DMS53 treated with DMSO at 0.1 percent for 48 hours (cell line): Measurements from ENCODE around the gene LAPTM5.
A peak's percentile ranks its signal among the peaks of the same experiment; 100 is the strongest.

Experiments
- DNase-seq: peaks from one replicate; lab custom pipeline; 2025; ENCODE audit not compliant: unreplicated experiment; lab: John Stamatoyannopoulos, UW

The LAPTM5 gene

GRCh38 chr1:30745156-30745833 lies 12.3 kb downstream of the LAPTM5 start:
- no peak for DNase-seq

GRCh38 chr1:30744060-30744756 lies 13.4 kb downstream of the LAPTM5 start:
- no peak for DNase-seq

DNA sequence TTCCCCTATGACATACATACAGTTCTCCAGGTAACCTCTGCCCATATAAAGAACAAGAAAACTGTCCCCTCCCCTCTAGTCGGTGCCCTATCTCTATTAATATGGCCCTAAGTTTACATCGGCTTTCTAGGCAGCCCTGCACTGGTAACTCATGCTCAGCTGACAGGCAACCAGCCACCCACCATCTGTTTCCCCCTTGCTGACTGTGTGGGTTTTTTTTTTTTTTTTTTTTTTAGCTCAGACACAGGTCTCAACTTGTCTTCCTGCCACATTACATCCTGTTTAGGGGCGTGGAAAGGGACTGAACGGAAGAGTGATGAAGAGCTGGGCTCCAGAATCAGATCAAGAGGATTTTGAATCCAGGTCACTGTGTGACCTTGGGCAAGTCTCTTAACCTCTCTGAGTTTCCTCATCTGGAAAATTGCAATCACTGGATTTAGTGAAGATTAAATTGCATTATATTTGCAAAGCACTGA lies 14.0 kb downstream of the LAPTM5 start:
- no peak for DNase-seq

GRCh38 chr1:30742963-30743559 lies 14.5 kb downstream of the LAPTM5 start:
- no peak for DNase-seq

DNA sequence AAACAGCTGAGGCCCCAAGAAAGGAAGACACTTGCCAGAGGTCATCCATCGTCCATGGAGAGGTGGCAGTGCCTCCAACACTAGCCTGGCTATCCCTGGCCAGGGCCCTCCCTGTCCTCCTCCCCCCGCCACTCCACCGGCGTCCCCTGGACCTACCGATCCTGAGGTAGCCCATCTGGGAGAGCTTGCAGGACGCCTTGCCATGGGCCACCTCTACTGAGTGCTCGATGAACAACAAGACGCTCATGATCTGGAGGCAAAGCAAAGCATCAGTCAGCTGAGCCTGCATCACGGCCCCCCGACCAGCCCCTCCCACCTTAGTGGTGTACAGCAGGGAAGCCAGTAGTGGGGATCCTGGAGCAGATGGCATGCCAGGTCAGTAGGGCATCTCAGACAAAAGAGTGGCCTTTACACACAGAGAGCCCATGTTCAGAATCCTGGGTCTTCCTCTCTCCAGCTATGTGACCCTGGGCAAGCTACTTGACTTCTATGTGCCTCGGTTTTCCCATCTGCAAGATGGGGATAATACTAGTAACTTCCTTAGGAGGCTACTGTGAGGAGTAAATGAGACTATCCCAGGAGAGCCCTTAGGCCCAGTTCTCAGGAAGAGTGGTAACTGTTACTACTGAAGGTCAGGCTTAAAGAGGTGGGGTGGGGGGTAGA lies 15.1 kb downstream of the LAPTM5 start:
- no peak for DNase-seq

DNA sequence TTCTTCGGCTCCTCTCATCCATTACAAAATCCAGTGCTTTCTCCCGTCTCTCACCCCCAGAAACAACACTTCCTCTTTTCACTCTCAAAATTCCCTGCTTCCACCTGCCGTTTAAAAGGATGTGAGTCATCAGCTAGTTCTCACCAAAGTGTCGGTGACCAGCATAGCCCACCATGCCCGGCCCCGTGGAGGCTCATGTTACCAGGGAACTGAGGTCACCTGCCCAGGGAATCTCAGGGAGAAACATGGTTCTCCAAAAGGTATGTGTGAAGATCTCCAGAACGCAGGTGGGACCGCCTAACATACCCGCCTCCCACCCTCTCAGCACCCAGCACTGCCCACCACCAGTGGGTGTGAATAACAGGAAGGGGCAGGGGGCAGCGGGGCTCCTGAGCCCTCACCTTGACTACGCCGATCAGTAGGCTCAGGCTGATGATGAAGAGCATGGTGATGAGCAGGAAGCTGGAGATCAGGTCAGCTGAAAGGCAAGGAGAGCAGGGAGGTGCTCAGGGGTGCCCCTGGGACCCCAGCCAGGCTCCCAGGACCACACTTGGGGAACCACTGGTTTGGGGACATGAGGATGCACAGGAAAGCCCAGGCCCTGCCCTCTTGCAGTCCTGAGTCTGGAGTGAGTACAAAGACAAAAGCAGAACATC lies 16.2 kb downstream of the LAPTM5 start:
- peak; percentile 31 for DNase-seq

DNA sequence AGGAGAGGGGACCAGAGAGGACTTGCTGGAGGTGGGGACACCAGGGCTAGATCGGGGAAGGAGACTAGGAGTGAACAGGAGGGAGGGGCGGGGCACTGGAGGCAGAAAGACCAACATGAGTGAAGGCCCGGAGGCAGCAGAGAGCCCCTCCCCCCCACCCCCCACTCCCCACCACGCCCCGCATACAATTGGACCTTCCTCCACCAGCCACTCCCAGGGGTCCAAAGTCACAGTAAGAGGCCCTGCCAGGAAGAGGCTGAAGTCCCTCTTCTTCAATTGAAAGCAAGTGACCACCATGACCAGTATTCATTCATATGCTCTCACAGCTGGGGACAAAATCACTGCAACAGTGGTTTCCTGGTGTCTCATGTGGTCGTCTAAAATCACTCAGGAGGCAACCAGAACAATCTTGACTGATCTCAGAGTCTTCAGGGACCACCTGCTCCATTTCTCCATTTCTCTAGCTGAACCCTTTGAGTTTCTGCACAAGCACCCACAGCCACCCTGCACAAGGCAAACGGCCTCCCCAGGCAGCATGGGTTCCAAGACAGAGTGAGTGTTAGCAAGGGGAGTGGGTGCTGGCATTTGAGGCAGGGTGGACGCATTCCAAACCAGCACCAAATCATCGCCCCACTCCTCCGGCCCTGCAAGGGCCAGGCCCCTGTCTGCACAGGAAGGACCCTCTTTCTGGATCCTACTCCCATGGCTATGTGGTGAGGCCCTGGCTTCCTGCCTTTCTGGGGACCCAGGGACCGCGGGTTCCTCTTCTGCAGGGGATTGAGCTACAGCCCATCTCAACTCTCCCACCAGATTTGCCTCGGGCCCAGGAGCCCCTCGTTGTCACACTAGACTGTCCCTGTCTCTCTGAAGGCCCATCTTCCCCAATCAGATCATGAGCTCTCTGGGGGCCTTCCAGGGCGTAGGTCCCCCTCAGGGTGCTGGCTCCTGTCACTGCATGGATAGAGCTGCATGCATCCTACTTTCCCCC lies 17.0 kb downstream of the LAPTM5 start:
- no peak for DNase-seq

DNA sequence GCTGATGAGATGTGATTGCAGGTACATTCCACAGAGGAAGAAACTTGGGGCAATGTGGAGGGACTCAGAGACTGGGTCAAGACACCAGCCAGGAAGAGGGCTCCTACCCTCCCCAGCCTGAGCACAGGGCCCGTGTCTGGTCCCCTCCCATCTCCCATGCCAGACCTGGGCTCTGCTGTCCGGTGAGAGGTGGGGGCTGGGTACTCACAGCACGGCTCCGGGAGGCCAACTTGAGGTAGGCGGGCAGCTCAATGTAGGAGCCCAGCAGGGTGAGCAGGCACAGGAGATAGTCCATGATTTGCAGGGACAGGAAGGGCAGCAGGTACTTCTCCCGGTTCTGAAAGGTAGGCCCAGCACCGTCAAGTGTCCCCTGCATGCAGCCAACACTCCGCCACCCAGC lies 18.0 kb downstream of the LAPTM5 start:
- no peak for DNase-seq

DNA sequence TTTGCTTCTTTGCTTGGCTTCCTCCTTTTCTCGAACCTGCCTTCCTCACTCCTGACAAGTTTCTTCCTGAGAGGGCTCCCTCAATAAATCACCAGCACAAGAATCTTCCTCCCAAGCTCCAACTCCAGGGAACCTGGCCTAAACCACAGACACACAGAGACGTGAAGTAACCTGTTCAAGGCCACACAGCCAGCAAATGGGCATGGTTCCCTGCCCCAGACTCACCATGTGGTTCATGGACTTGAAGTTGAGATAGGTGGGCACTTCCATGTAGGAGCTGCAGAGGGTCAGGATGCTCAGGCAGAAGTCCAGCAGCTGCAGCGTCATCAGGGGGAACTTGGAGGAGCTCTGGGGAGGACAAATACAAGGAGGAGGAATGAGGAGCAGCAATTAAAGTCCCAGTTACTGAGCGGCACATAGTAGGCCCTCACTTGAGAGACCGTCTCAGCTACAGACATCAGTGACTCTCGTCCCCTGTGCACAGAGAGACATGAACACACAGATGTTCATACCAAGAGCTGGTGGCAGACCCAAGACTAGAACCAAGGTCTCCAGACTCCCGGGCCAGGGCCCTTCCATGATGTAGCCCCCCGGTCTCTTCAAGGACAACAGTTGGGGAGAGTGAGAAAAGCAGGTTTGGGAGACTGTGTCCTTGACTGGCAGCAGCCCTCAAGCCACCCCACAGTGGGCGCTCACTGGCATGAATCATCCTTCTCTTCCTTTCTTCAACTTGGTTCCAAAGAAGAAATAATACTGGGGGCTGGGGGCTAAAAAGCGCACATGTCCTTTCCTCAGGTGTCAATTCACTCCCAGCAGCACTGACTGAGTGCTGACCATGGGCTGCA lies 18.6 kb downstream of the LAPTM5 start:
- DNase-seq, result no peak

DNA sequence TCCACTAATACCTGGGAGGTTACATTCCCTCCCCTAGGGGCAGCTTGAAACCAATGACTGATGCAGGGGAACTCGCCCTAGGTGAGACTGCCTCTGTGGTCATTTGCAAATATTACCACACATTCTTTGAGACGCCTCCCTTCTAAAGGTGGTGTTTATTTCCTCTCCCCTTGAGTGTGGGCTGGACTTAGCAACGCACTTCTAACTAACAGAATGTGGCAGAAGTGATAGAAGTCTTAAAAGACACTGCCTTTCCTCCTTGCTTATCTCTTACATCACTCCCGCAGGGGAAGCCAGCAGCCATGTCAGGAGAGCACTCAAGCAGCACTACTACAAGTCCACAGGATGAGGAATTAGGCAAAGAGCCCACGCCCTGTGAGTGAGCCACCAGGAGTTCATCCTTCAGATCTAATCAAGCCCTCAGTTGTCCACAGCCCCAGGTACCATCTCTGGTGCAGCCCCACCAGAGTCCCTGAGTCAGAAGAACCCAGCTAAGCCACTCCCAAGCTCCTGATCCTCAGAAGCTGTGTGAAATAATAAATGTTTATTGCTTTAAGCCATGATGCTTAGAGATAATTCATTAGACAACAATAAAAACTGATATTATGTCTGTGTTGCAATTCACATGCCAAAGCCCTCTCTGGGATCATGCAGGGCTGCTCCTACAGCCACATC lies 19.4 kb downstream of the LAPTM5 start:
- no peak for DNase-seq

DNA sequence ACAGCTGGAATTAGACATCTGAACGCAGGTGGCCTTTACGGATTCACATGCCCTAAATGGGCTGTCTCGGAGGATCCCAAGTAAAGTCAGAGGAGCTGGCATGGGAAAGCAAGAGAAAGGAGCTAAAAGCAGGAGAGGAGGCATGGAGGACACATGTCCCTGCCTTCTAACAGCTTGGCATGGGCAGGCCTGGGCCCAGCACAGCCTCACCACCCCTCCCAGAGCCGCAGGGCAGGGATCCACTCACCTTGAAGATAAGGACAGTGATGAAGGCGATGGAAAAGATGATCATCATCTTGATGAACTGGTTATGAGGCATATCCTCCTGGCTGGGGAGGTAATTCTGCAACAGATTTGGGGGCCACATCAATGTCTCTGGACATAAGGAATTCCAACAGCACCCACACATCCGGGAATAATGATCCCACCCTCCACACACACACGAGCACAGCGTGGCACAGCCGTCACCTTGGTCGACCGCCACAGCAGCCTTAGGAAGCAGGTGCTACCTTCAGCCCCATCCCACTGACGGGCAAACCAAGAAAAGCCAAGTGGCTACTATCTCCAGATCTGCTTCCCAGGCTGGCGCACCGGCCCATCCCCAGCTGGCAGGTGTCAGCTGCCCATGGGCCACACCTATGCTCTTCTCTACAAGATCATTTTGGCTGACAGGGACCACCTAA lies 20.1 kb downstream of the LAPTM5 start:
- no peak for DNase-seq

DNA sequence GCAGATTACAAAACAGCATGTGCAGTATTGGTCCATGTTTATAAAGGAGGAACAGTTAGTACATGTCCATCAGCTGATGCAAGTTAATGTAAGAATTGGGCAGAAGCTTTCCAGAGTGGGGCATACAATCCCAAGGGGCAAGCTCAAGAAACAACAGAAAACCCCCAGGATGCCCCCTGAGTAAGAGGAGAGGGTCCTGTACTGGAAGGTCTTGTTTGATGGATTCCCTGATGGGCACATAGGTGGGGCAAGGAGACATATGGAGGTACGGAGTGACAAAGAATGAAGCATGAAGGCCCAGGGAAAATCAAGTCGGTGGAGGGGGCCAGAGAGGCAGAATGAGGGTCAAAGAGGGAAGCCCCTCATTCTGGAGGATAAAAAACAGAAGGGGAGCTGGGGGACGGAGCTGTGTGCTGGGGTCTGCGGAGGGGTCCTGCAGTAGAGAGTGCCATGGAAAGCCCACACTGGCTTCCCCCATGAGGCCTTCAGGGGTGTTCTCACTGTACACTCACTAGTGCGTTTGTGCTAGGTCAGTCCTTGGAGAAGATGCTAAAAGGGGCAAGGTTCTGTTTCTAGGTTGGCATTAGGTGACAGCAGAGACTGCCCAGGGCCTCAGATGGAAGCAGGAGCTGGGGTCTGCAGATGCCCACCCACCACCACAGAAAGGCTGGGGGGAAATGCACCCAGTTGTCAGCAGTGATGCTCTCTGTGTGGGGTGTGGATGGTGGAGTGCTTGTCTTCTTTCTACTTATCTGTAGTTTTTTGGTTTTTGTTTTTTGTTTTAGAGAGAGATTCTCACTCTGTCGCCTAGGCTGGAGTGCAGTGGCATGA lies 21.7 kb downstream of the LAPTM5 start:
- DNase-seq, result no peak

GRCh38 chr1:30735124-30735523 lies 22.4 kb downstream of the LAPTM5 start:
- no peak for DNase-seq

DNA sequence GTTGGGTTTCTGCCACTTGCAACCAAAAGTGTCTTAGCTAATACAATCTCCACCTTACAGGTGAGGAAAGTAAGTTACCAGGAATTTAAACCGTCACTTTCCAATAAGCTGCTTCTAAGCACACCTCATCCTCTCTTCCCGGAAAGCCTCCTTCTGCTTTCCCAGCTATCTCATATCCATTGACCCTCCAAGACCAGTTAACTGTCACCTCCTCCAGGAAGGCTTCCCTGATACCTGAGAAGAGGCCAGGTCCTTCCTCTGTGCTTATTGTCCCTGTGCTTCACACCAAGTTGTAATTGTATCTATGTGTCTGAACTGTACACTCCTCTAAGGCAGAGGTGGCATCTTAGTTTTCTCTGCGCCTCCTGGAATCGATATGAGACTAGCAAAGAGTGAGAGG lies 23.0 kb downstream of the LAPTM5 start:
- DNase-seq, result no peak

DNA sequence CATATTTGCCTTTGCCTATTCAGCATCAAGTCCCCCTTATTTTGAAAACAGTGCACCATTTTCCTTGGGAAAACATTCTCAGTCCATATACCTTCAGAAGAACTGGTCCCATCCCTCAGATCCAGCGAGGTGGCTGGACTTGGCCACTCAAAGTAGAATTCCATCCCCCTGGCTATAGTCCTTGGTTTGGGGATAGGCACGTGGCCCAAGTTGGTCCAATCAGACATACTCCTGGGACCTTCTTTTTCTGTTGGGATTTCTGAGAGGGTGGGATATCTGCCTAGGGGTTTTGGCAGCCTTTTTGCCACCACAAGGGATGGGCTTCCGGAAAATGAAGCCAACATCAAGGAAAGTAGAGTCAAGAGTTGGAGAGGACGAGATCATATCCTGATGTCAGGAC lies 23.5 kb downstream of the LAPTM5 start:
- no peak for DNase-seq

DNA sequence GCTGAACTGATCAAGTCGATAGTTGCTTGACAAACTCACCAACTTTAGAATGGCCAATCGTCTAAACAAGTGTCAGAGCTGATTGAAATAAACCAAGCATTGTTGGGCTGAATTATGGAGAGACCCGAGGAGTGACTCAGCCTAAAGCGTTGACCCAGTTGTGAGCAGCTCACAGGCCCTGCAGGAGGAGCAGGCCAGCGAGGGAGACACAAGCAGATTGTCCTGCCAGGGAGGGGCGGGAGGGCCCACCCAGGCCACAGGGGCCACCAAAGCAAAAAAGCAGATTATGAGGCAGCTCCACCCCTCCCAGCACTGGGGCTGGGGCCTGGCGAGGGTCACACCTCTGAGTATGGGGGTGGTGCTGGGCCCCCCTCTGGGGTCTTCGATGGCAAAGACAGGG lies 24.1 kb downstream of the LAPTM5 start:
- DNase-seq, result no peak
